ENCODE measurements around the gene CXorf51A. TPM values are rescaled to one million over a fixed set of nuclear protein-coding genes. Genes with fewer than 3 reads are reported as not detected.
"Not testable (repeated sequence)": the region's sequence is repeated elsewhere in the genome, so short reads cannot be mapped to it uniquely, and the experiment has no call there.

CXorf51A gene
- total RNA-seq = not detected in 2 replicates

DNA sequence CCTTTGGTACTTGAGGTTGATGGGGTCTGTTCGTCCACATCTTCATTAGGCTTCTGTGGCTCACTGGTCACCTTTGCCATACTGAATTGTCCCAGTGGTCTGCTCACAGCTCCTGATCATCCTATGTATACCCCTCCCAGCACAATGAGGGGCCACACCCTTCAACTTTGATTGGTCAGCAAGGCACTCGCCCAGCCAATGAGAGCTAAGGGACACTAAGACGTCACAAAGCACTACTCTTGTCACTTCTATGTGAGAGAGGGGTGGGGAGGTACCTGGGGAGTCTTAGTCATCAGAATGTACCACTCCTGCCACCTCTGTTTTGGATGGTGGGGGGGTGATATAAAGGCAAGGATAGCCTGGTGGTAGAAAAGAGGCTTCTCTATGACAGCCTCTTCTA lies at the start of gene CXorf51A:
CXorf51A (minus strand) TSS at position 101 of the 400 bp plus-strand sequence; CDS start at position 80, 21 bp downstream.
- intact Hi-C loops (cut with micrococcal nuclease) = not testable (repeated sequence)

GRCh38 chrX:146863566-146863965 lies 49.0 kb upstream of the CXorf51A start:
- intact Hi-C loops (cut with micrococcal nuclease) = no loop called here

DNA sequence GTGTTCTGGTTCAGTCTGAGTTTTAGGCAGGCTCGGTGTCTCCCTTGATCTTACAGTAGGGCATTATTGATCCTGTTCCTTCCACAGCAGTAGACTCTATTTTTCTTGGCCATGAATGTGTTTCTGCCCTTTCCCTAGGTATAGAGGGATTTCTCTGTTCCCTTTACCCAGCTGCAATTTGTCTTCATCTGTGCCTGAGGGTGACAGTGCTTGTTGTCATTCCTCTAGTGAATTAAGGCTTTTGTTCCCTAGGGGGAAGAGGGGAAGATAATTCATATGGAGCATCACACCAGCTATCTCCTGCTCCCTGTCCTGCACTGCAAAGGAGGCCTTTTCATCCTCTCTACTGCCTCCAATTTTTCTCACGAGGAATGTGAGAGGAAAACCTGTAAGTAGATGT lies 39.7 kb upstream of the CXorf51A start:
- intact Hi-C loops (cut with micrococcal nuclease) = no loop called here

DNA sequence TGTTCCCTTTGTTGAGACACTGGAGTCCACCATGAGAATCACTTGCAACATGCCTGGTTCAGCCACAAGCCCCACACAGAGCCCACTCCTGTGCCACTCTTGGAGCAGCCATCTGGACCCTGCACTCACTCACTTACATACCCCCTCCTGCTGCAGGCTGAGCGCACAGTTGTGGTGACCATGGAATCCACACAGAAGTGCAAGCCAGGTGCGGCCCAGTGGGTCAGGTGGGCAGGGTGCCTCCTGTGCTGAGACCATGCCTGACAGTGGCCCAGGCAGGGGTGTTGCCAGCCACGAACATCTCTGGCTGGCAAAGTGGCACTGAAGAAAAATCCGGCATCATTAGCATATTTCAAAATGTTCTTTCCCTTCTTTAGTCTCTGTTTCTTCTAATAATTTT lies 17.4 kb upstream of the CXorf51A start:
- intact Hi-C loops (cut with micrococcal nuclease) = no loop called here

GRCh38 chrX:146809471-146809870 lies 5.1 kb downstream of the CXorf51A start, which contains the start of gene CXorf51B:
CXorf51B (plus strand) TSS chrX:146809771; CDS start chrX:146809792, 21 bp downstream.
- intact Hi-C loops (cut with micrococcal nuclease) = not testable (repeated sequence)

Other genes with a start within 250 kb of the CXorf51A start
- not detected in 2 replicates for gene CXorf51B, start 5.0 kb downstream of the CXorf51A start, total RNA-seq